Activated naive CD4-positive, alpha-beta T cell (primary cell): ENCODE data around the gene EDEM3.
"Not testable (repeated sequence)": the region's sequence is repeated elsewhere in the genome, so short reads cannot be mapped to it uniquely, and the experiment has no call there.

Experiments
- DNase-seq, 4 experiments: peaks; one replicate each; lab custom pipeline; 2025; lab: John Stamatoyannopoulos, UW

EDEM3 gene

DNA sequence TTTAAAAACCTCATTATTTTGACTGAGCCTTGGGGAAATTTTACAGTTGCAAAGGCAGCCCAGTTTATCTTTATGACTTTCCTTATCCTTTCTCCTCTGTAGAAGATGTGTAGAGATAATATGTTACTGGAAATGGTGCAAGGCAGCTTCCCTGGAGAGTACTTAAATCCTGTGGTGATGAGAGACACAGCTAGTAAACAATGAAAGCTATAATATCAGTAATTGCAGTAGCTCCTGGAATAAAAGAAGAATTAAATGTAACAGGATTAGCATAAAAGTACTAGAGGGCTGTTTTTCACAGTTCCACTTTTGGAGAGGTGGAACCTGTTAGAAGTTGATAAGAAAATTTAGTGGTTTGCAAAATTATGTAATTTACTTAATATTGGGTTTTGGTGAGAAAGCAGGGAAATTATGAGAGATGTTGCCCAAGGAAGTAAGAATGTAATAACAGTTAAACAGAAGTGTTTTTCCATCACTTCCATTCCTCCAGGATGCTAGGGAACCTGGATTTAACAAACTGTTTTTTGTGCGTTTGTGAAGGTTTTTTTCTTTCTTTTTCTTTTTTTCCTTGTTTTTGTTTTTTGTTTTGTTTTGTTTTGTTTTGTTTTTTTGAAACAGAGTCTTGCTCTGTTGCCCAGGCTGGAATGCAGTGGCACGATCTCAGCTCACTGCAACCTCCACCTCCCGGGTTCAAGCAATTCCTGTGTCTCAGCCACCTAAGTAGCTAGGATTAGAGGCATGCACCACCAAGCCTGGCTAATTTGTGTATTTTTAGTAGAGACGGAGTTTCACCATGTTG, 15.7 kb upstream of the EDEM3 start:
- DNase-seq, result no peak

DNA sequence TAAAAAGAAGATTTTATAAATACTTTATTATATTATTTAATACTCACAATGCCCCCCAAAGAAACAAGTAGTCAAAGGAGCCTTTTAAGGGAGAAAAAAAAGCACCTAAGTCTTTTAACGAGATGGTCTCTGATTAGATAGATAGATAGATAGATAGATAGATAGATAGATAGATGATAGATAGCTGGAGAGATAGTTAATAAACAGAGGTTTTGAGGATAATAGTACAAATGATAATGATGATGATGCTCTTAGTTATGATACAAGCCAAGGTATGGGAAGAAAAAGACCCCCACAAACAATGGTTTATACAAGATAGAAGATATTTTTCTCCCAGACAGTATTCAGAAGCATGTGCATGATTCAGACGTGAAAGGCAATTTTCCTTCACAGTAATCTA, 14.6 kb upstream of the EDEM3 start:
- DNase-seq, result no peak

DNA sequence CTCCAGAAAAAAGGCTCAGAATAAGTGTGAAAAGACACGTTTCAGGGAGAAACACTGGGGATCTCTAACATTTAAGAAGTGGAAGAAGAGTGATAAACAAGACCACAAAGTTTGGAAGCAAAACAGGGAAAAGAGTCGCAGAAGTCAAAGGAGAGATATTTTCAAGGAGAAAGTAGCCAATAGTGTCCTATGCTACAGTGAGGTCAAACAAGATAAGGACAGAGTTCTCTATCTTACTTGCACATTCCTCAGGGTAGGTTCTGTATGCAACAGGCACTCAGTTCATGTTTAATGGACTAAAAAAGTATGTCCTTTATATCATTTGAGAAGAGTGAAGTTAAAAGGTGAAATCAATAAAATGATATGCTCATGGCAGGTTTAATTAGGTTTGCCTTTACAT, 13.8 kb upstream of the EDEM3 start:
- DNase-seq, result no peak

DNA sequence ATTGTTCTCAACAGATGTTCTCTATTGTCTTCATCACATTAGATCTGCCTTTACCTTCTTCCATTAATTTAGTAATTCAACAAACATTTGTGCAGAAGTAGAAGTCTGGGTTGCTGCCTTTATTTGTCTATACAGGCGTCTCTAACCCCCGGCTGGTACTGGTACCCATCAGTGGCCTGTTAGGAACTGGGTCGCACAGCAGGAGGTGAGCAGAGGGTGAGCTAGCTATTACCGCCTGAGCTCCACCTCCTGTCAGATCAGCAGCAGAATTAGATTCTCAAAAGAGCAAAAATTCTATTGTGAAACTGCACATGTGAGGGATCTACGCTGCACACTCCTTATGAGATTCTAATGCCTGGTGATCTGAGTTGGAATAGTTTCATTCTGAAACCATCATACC, 12.9 kb upstream of the EDEM3 start:
- no peak for DNase-seq

DNA sequence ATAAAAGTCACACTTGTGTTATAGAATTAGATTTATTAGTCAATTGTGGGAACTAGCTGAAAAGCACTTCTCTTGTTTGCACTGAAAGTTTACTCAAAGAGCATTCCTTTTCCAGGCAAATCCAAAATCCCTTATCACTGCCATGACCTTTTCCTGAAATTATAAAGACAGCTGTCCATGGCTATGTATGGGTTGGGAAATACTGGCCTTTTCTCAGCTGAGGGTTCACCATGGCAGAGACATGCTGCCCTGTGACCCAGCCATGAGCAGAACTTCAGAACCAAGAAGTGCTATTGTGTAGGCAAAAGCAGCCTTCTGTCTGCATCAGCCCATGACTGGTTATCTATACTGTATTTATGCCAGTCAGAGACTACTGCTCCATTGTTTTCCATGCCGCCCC, 9.8 kb upstream of the EDEM3 start:
- DNase-seq, result no peak

DNA sequence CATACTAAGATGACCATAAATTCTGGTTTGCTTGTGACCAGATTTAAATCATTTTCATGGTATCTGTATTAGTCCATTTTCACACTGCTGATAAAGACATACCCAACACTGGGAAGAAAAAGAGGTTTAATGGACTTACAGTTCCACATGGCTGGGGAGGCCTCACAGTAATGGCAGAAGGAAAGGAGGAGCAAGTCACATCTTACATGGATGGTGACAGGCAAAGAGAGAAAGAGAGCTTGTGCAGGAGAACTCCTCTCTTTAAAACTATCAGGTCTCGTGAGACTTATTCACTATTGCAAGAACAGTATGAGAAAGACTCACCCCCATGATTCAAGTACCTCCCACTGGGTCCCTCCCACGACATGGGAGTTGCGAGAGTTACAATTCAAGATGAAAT, 8.9 kb upstream of the EDEM3 start:
- DNase-seq, result not testable (repeated sequence)

DNA sequence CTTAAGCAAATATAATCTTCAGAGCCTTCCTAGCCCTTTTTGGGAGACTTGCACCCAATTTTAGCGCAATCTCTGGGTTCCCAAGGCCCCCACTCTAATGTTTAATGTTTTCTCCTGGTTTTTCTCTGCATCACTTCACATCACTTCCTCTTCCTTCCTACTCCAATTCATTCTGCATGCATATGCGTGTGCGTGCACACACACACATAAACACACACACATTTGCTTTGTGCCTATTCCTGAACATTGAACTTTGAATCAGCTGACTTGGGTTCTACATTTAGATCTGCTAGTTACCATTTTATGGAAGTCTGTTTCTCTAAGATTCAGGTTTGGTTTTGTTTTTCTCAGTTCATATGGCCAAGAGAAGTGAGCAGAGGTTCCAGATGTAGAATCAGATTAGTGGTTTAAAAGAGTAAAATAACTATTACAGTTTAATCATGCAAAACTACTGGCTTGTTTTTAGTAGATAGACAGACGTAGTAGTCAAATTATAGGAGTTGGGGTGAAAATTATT, 7.4 kb upstream of the EDEM3 start:
- no peak for DNase-seq

DNA sequence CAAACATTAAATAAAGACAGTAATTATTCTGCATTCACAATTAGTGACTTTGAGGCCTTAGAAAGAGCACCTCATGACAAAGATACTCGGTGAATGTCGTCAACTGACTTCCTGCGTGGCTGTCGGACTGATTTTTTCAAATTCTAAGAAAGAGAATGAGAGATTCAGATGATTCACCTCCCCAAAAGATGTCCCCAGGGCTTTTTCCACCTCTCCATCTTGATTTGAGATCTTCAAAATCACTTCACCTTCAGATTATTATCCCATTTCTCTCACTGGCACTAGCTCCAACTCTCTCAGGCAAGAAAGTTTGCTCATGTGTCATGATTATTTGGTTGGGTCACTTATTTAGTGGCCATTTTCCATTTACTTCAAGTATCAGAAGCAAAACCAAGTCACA, 5.0 kb upstream of the EDEM3 start:
- no peak for DNase-seq

DNA sequence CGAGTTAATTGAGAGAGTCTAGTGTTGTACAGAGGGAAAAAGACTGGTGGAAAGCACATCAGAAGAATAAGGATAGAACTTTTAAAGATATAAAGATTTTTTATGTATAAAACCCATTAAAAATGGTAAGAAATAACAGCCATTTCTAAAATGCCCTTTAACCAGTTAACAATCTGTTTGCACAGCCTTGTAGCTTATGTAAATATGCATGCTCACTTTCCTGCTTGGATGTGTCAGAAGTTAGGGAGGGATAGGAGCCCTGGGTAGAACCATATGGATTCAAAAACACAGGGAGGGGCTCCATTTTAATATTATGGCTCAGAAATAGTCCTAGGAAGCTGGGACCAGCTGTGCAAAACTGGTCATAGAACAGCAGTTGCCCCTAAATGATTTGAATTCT, 4.5 kb upstream of the EDEM3 start:
- DNase-seq, result no peak

DNA sequence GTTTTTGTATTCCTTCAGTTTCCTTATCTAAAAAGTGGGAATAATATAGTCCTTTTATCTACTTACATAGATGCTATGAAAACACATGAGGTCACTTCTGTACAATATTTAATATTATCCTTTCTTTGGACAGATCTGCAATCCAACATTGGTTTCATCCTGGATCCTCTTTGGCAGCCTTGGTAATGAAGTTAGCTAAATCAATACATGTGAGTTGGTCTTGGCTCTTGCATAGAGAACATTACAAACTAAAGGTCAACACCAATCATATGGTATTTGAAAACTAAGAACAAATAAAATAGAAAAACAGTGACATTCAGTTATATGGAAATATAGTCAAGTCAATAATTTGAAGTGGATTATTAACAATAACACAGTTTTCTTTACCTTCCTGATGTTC, 3.2 kb upstream of the EDEM3 start:
- DNase-seq, result no peak

DNA sequence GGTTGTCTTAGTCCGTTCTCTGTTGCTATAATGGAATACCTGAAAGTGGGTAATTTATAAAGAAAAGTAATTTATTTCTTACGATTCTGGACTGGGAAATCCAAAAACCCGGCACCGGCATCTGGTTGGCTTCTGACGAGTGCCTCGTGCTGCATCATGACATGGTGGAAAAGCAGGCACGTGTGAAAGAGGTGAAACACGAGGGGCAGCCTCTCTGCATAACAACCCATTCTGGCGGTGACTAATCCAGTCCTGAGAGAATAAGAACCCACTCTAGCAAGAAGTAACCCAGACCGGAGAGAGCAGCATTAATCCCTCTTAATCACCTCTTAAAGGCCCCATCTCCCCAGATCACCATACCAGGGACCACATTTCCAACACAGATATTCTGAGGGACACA, 2.7 kb upstream of the EDEM3 start:
- DNase-seq, result no peak

DNA sequence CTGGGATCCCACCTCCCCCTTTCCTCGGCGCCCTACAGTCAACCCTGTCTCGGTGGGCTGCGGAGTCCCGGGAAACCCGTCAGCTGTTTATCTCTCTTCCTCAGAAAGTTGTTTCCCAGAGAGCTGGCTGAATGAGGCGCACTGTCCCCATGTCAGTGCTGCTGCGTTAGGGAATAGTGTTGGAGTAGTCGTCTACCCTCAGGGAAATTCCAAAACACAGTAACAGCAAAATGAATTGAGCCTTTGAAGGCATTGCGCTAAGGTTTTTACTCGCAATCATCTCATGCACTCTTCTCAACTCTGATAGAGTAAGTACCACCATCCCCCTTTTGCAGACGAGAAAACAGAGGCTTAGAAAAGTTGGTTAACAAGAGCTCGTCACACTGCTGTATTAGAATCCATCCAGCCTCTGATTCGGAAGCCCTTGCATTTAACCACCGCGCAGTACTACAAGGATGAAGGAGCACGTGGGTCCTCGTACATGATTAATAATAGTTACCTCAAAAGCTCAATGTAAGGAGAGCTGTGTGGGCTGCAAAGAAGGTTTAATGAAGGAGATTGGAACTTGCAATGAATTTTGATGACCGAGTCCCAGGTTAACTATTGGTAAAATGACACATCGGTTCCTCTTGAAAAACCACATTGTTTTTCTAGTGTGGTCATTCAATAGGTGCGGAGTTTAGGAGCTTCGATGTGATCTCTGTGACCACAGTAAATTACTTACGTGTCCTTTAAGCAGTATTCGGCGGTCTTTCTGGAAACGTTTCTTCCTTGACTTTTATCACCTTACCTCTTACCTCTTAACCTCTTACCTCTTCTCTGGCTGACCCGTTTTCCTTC, 788 bp upstream of the EDEM3 start:
- DNase-seq, result no peak

DNA sequence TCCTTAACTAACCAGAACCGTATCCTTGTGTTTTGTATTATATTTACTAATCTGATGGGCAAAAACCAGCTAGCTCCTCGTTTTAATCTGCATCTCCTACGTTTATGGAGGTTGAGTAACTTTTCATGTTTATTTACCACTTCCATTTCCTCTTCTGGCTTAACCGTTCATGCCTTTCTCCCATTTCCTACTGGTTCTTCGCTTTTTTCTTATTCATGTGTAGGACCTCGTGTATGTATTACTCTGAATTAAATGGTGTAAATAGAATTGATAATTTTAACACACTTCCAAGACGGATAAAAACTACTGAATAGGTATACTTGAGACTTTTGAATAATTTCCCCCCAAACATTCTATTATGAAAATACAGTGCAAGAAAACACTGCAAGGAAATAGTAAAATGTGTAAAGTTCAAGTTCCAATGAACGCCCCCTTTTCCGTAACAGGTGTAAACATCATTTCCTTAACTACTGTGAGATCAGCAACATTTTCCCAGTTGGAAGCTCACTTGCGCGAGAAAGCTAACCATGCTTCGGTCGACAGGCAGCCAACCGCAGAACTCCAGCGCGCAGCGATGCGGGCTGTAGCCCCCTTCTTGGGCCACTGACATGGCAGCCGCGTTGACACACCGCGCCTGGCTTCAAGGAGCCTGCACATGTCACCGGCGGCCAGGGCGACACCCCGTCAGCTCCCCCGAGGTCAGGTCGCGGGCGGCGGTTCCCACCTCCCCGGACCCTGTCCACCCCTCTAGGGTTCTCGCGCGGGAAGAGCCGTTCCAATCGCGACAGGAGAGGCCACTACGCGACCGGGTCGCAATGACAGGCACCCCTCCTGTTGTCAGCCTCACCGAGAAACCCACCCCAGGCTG, 816 bp downstream of the EDEM3 start:
- DNase-seq, result peak; percentile 24 to 63 (median 34)

DNA sequence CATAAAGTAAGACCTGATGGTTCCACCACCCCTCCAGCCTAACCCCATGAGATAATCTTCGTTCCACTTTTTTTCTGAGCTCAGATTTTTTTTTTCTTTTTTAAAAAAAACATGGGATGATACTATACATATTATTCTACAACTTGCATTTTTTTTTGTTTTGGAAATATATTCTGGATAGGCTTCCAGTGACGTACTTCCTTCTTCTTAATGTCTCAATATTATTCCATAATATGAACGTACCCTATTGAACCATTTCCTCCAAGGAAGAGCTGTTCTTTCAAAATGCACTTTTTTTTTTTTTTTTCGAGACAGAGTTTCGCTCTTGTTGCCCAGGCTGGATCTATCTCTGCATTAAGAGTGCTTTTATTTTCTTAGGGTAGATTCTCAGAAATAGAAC, 1.5 kb downstream of the EDEM3 start:
- DNase-seq, result no peak

DNA sequence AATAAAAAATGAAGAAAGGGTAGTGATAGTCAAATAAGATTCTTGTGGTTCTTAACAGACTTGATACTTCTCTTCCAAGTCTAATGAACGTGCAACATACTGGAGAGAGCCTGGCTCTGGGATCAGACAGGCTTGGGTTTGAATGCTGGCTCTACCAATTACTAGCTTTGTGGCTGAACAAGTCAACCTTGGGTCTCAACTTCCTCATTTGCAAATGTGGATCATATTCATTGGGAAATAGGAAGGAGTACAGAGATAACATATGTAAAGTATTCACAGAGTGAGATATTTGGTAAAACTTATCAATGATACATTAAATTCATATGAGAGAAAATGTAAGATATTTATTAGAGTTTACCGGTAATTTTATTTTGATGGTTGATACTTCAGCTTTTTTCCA, 2.0 kb downstream of the EDEM3 start:
- DNase-seq, result no peak

DNA sequence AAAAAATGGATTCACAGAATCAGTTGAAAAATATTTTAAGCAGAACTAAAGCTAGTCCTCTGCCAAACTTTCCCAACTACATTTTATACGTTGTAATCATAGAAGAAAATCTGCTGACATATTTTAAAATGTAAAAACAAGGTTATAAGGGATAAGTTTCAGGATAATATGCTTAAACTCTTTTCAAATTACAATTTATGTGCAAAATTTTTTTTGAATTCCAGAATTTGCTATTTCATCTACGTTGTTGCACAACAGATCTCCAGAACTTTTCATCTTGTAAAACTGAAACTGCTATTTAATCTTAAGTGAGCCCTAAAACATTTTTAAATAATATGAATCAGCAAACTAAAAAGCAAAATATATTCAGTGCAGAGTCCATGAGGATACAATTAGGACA, 5.9 kb downstream of the EDEM3 start:
- DNase-seq, result no peak

DNA sequence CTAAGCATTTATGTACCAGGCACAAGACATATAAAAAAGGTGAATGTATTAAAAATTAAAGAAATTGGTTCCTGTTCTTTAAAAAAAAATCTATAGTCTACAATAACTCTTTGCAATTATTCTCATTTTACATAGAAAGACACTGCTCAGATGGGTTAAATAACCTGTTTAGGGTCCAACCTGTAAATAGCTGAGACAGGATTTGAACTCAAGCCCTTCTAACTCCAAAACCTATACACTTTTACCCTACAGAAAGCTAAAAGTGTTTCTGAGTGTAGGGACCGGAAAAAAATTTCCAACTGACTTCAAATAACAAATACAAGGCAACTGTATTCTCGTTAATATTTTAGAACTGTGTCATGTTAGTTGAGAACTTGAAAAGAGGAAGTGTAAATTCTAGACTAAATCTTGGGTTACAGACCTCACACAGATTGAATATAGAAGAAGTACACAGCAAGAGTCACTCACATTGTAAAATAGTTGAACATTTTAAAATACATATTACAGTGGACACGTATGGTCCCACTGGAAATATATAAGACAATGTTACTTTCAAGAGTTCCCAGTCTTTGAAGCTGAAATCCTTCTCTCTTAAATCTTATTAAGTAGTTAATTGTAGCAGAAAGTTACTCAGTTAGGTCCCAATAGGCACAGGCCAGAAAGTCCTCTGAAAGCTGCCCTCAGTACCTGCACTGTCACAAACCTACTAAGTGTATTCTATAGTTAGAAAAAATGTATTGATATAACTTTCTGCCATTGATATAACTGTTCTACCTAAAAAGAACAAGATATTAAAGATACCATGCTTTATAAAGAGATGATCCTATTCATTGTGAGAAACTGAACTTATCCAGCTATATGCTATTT, 7.3 kb downstream of the EDEM3 start:
- no peak for DNase-seq

DNA sequence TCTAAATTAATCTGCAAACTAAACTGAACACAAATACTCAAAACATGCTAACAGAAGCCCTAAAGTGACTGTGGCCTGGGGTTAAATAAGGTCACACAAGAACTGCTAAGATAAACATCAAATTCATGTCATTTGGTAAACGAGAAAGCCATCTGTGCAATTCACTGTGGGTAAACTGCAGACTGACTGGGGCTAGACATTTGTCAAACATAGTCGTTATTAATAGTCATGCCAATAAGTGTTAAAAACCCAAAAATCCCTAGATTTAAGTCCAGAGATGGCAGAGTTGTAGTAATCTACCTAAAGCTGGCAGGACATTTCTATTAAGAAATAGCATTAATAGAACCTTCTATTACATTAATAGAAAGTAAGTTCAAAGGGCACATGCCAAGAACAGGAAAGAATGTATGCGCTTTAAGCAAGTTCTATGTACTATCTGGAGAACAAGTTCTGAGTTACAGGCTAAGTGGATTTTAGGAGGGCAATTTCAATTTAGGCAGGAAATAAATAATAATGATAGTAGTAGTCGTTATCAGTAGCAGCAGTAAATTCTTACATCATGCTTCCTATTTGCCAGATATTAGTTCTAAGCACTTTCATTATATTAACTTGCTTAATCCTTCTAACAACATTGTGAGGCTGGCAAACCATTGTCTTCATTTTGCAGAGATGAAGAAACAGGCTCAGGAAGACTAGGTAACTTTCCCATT, 8.6 kb downstream of the EDEM3 start:
- no peak for DNase-seq

DNA sequence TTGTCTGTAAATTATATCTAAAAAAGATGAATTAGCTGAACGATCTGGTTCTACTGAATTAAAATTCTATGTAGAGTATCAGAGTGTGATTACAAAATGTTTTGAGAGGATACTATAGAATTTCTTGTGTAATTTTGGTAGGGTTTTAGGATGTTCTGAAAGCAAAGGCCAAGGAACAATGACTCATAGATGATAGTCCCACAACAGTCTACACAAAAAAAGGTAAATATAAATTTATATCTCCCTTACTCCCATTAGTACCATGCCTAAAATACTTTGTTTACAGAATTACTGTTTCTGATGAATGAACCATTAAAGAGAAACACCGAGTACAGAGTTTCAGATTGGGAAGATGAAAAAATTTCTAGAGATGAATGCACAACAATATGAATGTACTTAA, 9.5 kb downstream of the EDEM3 start:
- no peak for DNase-seq

DNA sequence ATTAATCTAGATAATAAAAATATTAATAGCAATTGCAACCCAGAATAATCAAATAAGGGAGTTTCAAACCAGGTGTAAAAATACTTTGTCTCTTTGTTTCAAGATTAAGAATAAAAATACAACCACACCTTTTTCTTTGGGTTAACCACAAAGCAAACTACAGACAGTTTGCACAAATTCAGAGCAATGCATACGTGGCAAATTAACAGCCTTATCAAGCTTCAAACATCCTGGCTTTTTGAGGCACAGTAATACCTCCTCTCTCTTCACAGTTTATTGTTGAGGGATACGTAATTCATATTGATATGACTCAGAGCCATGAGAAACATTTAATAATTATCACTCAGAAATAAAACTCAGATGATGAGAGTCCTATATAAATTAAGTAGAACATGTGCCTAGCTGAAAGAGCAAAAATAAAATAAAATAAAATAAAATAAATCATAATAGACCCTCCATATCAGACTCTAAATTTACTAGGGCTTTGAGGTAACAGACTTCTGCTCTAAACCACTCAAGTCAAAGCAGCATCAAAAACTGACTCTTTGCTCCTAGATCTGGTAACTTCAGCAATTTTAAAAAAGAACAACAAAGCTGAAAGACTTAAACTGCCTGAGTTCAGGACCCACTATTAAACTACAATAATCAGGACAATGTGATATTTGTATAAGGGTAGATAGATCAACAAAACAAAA, 11.4 kb downstream of the EDEM3 start:
- DNase-seq, result no peak
